NCI-H524 (cell line): ENCODE measurements around the gene STAG1.
"Not testable (repeated sequence)": the region's sequence is repeated elsewhere in the genome, so short reads cannot be mapped to it uniquely, and the experiment has no call there.

ENCODE experiments used
- DNase-seq, 2 experiments: peaks; one replicate each; lab custom pipeline; 2025; lab: John Stamatoyannopoulos, UW

STAG1 gene

DNA sequence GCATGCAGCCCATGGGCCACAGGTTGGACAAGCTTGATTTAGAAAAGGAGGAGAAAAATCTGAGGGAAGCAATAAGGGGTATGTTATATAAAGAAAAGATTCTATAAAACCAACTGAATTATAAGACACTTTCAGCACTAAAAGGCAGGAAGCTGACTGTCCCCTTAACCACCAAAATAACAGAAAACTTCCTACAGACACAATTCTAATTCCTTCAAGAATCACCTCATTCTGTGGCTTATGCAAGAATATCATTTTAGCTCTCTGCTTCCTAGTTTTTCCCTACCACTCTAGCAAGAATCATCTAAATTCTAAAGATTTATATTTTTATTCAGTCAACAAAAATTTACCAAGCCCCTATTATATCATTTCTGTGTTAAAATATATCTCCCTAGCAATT is 6.3 kb downstream of the STAG1 start:
- no peak for DNase-seq

DNA sequence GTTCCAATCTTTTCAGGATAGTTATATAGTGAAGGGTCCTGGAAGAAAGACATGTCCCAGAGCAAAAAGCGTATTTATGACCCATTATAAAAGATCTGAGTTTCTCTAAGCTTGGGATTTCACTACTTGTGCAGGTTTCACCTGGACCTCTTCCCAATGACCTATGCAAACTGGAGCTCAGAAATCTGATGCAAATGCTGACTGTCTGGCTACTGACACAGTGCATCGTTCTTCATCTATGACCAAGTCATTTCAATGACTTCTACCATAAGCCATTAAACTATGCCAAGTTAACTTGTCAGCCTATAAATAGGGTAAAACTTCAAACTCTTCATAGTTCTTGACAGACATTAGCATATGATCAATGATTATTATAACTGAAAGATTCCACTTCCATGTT is 11.1 kb downstream of the STAG1 start:
- no peak for DNase-seq

DNA sequence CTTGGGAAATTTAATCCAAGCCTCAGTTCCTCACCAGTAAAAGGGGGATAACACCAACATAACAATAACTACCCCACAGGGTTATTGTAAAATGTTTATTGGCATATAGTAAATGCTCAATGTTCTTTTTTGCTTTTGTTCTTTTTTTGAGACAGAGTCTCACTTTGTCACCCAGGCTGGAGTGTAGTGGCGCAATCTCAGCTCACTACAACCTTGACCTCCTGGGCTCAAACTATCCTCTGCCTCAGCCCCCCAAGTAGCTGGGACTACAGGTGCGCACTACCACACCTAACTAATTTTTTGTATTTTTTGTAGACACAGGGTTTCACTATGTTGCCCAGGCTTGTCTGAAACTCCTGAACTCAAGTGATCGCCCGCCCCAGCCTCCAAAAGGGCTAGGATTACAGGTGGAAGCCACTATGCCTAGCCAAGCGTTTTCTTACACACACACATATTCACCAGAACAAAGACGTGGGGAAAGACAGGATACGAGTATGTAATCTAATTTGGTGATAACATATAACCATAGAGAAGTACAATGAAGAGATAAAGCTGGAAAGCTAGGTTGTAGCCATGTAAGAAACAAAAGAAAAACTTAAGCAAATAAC is 11.7 kb downstream of the STAG1 start:
- DNase-seq, result no peak

DNA sequence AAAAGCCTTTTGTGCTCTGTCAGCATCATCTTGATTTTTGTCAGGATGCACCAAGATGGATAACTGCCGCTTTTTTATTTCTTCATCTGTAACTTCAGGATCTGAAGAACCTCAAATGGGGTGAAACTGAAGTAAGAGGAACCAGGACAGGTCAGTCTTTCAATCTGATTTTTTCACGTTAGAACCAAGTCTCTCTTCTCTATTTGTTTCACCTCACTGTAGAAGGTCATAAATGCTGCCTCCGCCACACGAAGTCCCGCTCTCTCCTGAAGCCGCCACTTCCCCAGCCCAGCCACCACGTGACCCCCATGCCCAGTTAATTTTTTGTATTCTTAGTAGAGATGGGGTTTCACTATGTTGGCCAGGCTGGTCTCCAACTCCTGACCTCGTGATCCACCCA is 15.2 kb downstream of the STAG1 start:
- DNase-seq, result not testable (repeated sequence)

DNA sequence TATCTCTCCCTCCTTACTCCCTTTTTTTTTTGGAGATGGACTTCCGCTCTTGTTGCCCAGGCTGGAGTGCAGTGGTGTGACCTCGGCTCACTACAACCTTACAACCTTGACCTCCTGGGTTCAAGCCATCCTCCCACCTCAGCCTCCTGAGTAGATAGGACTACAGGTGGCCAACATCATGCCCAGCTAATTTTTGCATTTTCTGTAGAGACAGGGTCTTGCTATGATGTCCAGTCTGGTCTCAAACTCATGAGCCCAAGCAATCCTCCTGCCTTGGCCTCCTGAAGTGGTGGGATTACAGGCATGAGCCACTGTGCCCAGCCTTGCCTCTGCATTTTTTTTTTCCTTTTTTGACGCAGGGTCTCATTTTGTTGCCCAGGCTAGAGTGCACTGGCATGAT is 17.1 kb downstream of the STAG1 start:
- DNase-seq, result no peak

DNA sequence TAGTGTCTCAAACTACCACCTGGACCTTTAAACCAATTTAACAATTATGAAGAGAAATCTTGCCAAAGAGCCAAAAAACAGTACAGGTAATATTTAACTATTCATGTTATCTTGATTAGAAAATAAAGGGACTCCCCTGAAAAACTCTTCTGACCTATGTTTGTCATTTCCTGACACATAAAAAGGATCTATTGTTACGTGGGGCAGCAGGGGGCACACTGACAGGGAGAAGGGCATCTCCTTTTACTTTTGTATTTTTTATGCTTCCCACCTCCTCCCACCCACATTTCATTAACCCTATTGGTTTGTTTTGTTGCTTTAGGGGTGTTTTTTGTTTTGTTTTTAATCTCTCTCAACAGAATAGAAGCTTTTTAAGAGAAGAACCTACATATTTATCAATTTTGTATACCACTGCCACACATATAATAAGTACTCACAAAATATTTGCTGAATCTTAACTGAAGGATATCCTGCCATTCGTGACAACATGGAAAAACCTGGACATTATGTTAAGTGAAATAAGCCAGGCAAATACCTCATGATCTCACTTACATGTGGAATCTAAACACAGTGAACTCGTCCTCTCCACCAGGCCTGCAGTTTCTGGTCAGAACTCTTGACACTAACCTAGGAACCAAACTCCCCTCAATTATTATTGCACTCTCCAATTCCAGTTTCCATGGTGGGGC is 17.7 kb downstream of the STAG1 start:
- peak in 1 of 2 experiments; percentile 8 for DNase-seq

DNA sequence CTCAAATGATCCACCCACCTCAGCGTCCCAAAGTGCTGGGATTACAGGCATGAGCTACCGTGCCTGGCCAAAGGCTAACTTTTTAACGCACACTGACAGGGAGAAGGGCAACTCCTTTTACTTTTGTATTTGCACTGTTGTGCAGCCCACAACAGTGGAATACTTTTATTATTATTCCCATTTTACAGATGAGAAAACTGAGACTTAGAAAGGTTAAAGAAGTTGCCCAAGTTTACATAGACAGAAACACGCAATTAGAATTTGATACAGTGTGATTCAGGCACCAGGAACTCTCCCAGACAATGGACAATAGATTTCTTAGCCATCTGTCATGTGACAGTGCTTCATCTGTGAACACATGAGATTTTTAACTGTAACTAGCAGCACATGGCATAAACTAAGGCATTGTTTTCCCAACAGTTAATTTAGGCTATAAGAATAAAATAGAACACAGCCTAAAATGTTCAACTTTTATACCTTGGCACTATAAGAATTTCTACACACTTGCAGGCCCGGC is 18.8 kb downstream of the STAG1 start:
- peak in 1 of 2 experiments; percentile 17 for DNase-seq

DNA sequence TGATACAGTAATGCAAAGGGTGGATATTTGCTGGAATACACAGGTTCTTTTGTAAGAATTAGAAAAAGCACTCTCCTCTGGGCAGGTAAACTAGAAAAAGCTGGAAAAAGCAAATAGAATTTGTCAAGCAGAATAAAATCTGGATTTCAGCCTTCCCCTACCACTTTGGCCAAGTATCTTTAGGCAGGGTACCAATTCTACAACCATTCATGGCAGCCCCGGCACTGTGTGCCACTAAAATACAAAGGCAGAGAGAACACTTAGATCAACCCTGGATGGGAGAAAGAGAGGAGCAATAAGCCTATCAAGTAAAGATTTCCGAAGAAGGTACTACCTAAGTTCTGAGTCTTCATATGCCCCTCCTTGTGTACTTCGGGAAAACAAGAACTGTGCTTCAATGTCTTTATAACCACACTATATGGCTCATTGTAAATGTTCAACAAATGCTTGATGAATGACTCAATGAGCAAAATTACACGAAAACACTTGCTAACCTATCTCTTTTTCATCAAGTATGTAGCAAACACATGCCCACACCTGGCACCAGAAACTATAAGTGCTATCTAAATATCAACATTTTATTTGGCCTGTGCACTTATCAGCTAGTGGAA is 20.8 kb downstream of the STAG1 start:
- DNase-seq, result no peak

DNA sequence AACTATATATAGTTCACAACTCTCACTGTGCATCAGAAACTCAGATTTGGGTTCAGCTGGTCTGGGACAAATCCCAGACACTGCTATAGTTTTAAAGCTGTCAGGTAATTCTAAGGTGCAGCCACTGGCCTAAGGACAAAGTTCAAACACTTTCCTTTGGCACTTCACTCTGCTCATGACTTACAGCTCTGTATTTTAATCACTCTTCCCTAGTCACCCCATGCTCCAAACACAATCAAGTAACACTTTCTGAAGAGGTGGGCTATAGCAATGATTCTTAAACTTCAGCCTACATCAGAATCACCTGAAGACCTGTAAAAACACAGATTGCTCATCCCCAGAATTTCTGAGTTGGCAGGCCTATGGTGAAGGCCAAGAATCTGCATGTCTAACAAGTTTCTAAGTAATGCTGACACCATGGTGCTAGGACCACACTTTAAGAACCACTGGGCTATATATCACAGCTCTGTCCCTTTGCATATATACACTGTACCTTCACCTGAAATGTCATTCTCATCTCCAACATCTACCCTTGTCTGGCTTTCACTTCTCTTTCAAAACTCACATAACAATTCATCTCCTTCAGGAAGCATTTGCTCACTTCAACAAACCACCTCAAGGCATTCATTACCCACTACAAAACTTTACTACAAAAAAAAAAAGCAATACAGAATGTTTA is 21.4 kb downstream of the STAG1 start:
- no peak for DNase-seq

DNA sequence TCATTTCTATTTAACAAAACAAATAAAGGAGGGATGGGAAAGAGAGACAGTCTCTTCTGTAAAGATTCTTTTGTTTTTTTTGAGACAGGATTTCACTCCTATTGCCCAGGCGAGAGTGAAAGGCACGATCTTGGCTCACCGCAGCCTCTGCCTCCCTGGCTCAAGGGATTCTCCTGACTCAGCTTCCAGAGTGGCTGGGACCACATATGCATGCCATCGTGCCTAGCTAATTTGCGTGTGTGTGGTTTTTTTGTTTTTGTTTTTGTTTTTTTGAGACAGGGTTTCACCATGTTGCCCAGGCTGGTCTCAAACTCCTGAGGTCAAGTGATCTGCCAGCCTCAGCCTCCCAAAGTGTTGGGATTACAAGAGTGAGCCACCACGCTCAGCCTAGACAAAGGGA is 23.3 kb downstream of the STAG1 start:
- DNase-seq, result no peak

DNA sequence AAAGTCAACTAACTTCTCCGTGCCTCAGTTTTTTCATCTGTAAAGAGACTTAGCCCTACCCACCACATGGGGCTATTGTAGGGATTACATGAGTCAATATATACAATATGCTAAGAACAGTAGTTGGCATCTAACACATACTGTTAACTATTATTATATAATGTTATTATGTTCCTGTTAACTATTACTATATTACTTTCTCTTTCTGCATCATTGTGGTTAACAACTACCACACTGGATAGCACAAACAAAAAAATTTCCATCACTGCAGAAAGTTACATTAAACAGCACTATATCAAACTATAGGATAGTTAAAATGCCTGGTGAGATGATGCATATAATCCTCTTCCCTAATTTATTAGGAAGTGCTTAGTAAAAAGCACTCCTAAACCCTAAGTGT is 23.7 kb downstream of the STAG1 start:
- DNase-seq, result no peak

DNA sequence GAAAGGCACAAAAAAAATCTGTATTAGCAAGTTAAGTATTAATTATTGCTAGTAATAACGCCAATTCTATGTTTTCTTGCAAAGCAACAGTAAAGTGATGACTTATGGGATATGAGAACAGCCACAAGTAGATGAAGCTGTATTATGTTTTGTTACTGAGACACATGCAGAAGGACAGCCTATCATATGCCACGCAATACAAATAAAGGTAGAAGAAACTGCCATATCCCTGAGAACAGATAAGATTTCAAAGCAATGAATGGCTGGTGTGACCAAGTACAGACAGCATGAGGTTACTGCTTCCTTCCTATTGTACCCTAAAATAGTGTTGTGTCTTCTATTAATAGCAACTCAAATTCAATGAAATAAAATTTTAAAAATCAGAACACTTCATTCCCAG is 26.7 kb downstream of the STAG1 start:
- peak in 1 of 2 experiments; percentile 14 for DNase-seq

DNA sequence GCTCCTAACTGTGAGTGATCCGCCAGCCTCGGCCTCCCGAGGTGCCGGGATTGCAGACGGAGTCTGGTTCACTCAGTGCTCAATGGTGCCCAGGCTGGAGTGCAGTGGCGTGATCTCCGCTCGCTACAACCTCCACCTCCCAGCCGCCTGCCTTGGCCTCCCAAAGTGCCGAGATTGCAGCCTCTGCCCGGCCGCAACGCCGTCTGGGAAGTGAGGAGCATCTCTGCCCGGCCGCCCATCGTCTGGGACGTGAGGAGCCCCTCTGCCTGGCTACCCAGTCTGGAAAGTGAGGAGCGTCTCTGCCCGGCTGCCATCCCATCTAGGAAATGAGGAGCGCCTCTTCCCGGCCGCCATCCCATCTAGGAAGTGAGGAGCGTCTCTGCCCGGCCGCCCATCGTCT is 29.3 kb downstream of the STAG1 start:
- DNase-seq, result not testable (repeated sequence)

DNA sequence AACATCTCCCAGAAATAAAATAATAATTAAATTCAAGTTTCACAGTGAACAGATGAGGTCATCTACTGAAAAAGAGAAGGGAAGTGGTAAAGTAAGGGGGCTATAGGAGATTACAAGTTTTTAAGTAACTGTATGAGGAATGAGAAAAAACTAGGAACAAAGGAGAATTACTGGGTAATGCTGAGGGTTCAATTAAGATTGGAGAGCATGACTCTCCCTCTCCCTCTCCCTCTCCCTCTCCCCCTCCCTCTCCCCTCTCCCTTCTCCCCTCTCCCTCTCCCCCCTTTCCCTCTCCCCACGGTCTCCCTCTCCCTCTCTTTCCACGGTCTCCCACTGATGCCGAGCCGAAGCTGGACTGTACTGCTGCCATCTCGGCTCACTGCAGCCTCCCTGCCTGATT is 29.8 kb downstream of the STAG1 start:
- not testable (repeated sequence) for DNase-seq

DNA sequence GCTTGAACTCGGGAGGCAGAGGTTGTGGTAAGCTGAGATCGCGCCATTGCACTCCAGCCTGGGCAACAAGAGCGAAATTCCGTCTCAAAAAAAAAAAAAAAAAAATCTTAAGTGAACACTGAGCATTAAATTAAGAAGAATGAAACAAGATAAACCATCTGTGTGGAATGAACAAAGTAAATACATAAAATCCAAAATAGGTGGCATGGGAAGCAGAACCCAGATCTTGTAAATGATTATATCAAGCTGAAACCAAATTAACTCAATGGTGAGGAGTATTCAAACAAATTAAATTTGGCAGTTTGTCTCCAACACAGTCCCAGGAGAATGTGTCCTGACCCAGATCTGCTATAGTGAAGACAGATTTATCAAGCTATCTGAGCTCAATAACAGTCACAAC is 32.1 kb downstream of the STAG1 start:
- no peak for DNase-seq

DNA sequence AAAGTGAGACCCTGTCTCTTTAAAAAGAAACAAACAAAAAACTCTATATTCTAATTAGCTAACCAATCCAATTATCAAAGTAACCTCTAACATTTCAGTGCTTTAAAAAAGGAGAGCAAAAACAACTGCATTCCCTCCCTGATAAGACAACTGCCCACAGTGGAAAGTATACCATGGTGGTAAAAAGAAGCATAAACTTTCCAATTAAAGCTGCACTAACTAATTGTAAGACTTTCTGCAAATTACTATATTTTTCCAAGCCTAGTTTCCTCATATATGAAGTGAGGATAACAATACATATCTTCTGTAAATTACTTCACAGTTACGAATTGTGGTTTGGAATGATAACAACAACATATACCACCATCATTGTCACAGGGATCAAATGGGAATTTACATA is 35.5 kb downstream of the STAG1 start:
- no peak for DNase-seq

DNA sequence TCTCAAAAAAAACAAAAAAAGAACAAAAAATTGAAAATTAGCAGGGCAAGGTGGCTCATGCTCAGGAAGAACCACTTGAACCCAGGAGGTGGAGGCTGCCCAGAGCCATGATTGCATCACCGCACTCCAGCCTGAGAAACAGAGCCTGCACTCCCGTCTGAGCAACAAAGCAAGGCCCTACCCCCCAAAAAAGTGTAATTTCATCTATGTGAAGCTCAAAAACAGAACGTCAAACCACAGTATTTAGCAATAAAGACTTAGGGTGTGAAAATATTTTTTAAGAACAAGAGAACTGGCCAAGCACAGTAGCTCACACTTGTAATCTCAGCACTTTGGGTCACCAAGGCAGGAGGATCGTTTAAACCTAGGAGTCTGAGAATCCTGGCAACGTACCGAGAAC is 38.2 kb downstream of the STAG1 start:
- DNase-seq, result no peak

DNA sequence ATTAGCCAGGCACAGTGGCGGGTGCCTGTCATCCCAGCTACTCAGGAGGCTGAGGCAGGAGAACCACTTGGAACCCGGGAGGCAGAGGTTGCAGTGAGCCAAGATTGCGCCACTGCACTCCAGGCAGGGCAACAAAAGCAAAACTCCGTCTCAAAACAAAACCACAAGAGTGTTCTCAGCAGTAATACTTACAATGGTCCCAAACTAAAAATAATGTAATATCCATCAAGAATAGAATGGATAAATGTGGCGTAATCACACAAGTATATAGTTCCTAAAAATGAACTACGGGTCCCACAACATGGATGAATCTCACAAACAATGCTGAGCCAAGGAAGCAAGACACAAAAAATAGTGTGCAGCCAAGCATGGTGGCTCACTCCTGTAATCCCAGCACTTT is 39.2 kb downstream of the STAG1 start:
- DNase-seq, result no peak

DNA sequence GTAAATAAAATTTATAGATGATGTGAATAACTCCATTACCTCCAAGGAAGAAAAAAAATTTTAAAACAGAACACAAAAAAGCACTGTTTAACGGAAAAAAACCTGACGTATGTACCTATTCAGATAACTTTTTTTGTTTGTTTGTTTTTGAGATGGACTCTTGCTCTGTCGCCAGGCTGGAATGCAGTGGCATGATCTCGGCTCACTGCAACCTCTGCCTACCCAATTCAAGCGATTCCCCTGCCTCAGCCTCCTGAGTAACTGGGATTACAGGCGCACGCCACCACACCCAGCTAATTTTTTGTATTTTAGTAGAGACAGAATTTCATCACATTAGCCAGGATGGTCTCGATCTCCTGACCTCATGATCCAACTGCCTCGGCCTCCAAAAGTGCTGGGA is 40.3 kb downstream of the STAG1 start:
- DNase-seq, result not testable (repeated sequence)

DNA sequence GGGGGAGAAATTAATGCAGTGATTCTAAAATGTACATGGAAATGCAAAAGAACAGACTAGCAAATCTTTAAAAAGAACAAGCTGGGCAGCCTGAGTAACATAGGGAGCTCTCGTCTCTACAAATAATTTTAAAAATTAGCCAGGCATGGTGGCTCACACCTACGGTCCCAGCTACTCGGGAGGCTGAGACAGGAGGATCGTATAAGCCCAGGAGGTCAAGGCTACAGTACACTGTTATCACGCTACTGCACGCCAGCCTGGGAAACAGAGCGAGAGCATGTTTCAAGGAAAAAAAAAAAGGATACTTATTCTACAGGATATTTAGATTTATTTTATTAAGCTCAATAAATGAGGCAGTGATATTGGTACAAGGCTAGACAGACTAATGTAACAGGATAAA is 40.9 kb downstream of the STAG1 start:
- DNase-seq, result no peak

DNA sequence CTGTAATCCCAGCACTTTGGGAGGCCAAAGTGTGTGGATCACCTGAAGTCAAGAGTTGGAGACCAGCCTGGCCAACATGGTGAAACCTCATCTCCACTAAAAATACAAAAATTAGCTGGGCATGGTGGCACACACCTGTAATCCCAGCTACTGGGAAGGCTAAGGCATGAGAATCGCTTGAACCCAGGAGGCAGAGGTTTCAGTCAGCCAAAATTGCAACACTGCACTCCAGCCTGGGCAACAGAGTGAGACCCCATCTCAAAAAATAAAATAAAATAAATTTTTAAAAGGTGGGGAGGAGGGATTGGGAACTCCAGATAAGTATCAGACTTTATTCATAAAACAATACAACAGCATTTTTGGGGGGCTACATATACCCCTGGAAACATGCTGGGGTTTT is 42.4 kb downstream of the STAG1 start:
- DNase-seq, result not testable (repeated sequence)

DNA sequence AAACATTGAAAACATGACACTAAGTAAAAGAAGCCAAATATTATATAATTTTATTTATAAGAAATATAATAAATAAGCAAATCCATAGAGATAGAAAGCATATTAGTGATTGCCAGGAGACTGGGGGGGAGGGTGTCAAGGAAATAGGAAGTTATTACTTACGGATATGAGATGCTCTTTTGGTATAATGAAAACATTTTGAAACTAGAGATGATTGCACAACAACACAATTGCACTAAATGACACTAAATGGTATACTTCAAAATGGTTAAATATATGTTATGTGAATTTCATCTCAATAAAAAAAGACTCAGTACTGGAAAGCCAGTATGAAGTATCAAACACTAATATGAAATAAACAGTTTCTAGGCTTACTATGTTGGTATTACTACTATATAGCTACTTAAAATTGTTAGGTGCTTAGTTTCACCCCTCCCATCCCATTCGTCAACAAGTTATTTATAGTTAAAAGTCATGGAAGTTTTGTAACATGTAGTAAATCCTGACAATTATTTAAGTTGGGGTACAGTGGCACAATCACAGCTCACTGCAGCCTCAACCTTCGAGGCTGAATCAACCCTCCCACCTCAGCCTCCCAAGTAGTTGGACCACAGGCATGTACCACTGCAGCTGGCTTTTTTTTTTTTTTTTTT is 43.7 kb downstream of the STAG1 start:
- no peak for DNase-seq
